ENCODE measurements around the gene QSER1.
"Not testable (repeated sequence)": the region's sequence is repeated elsewhere in the genome, so short reads cannot be mapped to it uniquely, and the experiment has no call there.

The QSER1 gene

GRCh38 chr11:32932196-32932595 lies 39.6 kb downstream of the QSER1 start:
- no peak for DNase-seq (ENCODE audit: low read depth in 2 of 2)

- DNase-seq (ENCODE audit: low read depth in 2 of 2), result no peak
Measured at GRCh38 chr11:32935462-32936029, 42.9 kb downstream of the QSER1 start.

GRCh38 chr11:32936178-32936577 lies 43.6 kb downstream of the QSER1 start:
- DNase-seq (ENCODE audit: low read depth in 2 of 2), result not testable (repeated sequence)

- DNase-seq (ENCODE audit: low read depth in 2 of 2), result not testable (repeated sequence)
Measured at GRCh38 chr11:32937283-32937682, 44.7 kb downstream of the QSER1 start.

- DNase-seq (ENCODE audit: low read depth in 2 of 2), result no peak
Measured at GRCh38 chr11:32939046-32939445, 46.4 kb downstream of the QSER1 start.

GRCh38 chr11:32939866-32940265 lies 47.3 kb downstream of the QSER1 start:
- DNase-seq (ENCODE audit: low read depth in 2 of 2), result no peak

- DNase-seq (ENCODE audit: low read depth in 2 of 2), result no peak
Measured at GRCh38 chr11:32940865-32941264, 48.3 kb downstream of the QSER1 start.

GRCh38 chr11:32947978-32948377 lies 55.4 kb downstream of the QSER1 start:
- no peak for DNase-seq (ENCODE audit: low read depth in 2 of 2)

- no peak for DNase-seq (ENCODE audit: low read depth in 2 of 2)
Measured at GRCh38 chr11:32949739-32950138, 57.1 kb downstream of the QSER1 start.

- no peak for DNase-seq (ENCODE audit: low read depth in 2 of 2)
Measured at GRCh38 chr11:32952421-32952820, 59.8 kb downstream of the QSER1 start.

GRCh38 chr11:32953700-32954099 lies 61.1 kb downstream of the QSER1 start:
- DNase-seq (ENCODE audit: low read depth in 2 of 2), result no peak

GRCh38 chr11:32960553-32961164 lies 68.0 kb downstream of the QSER1 start:
- DNase-seq (ENCODE audit: low read depth in 2 of 2), result no peak

GRCh38 chr11:32962016-32962415 lies 69.4 kb downstream of the QSER1 start:
- DNase-seq (ENCODE audit: low read depth in 2 of 2), result no peak

GRCh38 chr11:32963721-32964120 lies 71.1 kb downstream of the QSER1 start:
- no peak for DNase-seq (ENCODE audit: low read depth in 2 of 2)

- no peak for DNase-seq (ENCODE audit: low read depth in 2 of 2)
Measured at GRCh38 chr11:32968541-32968940, 75.9 kb downstream of the QSER1 start.

GRCh38 chr11:32972233-32972632 lies 79.6 kb downstream of the QSER1 start:
- not testable (repeated sequence) for DNase-seq (ENCODE audit: low read depth in 2 of 2)

- no peak for DNase-seq (ENCODE audit: low read depth in 2 of 2)
Measured at GRCh38 chr11:32972781-32973180, 80.2 kb downstream of the QSER1 start.

- no peak for DNase-seq (ENCODE audit: low read depth in 2 of 2)
Measured at GRCh38 chr11:32982626-32983025, 90.0 kb downstream of the QSER1 start.

GRCh38 chr11:32983506-32983905 lies 90.9 kb downstream of the QSER1 start:
- DNase-seq (ENCODE audit: low read depth in 2 of 2), result no peak

- no peak for DNase-seq (ENCODE audit: low read depth in 2 of 2)
Measured at GRCh38 chr11:32985600-32985999, 93.0 kb downstream of the QSER1 start.

- no peak for DNase-seq (ENCODE audit: low read depth in 2 of 2)
Measured at GRCh38 chr11:32987851-32988250, 95.2 kb downstream of the QSER1 start.

- DNase-seq (ENCODE audit: low read depth in 2 of 2), result no peak
Measured at GRCh38 chr11:32990481-32990880, 97.9 kb downstream of the QSER1 start.

- no peak for DNase-seq (ENCODE audit: low read depth in 2 of 2)
Measured at GRCh38 chr11:32991427-32991826, 98.8 kb downstream of the QSER1 start.

- DNase-seq (ENCODE audit: low read depth in 2 of 2), result no peak
Measured at GRCh38 chr11:32991898-32992297, 99.3 kb downstream of the QSER1 start.
